ENCODE results near the gene ME3. TPM values are rescaled to one million over a fixed set of nuclear protein-coding genes. Genes with fewer than 3 reads are reported as not detected.

The ME3 gene
- total RNA-seq, 1 donor from 2014 or later, result 33.4 TPM

DNA sequence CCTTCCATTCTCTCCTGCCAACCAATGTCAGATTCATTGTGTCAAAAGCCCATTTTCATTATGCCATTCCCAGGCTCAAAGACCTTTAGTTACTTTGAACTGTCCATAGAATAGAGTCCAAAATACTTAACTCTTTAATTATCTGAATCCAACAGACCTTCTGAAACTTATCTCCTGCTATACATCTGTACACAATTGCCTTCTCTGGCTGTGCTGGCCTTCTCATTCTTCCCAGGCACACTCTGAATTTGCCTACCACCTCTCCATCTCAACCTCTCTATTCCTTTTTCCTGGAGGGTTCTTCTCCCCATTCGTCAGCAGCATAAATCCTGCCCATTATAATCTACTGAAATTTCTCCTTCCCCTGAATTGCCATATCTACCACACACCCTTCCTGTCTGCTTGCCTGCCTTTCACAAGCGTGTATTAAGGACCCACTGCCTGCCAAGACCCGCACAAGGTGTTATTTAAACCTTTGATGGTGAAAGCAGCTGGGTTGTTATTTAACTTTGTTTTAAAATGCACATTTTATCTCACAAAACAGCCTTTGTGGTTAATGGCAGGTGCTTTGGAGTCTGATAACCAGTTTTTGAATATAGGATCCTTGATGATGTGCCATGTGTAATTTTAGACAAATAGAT lies 171.8 kb downstream of the ME3 start:
- Histone ChIP-seq H3K9me3 (replicated peaks) (no peaks in the 10 kb centered on the region), H3K36me3 (peaks cover 3% of the 10 kb centered on the region), H3K27me3 (ENCODE audit: low read depth) (no peaks in the 10 kb centered on the region), H3K27ac (replicated peaks) (no peak overlapping the region), H3K4me3 (no peak overlapping the region), H3K4me1 (peaks cover 31% of the 10 kb centered on the region)
- intact Hi-C loops (cut with micrococcal nuclease), result no loop called here
- TF ChIP-seq, protein P1, sequence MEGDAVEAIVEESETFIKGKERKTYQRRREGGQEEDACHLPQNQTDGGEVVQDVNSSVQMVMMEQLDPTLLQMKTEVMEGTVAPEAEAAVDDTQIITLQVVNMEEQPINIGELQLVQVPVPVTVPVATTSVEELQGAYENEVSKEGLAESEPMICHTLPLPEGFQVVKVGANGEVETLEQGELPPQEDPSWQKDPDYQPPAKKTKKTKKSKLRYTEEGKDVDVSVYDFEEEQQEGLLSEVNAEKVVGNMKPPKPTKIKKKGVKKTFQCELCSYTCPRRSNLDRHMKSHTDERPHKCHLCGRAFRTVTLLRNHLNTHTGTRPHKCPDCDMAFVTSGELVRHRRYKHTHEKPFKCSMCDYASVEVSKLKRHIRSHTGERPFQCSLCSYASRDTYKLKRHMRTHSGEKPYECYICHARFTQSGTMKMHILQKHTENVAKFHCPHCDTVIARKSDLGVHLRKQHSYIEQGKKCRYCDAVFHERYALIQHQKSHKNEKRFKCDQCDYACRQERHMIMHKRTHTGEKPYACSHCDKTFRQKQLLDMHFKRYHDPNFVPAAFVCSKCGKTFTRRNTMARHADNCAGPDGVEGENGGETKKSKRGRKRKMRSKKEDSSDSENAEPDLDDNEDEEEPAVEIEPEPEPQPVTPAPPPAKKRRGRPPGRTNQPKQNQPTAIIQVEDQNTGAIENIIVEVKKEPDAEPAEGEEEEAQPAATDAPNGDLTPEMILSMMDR (IDR thresholded peaks at IDR 0.05; ENCODE audit: borderline replicate concordance), result no peak
- no peak for DNase-seq

DNA sequence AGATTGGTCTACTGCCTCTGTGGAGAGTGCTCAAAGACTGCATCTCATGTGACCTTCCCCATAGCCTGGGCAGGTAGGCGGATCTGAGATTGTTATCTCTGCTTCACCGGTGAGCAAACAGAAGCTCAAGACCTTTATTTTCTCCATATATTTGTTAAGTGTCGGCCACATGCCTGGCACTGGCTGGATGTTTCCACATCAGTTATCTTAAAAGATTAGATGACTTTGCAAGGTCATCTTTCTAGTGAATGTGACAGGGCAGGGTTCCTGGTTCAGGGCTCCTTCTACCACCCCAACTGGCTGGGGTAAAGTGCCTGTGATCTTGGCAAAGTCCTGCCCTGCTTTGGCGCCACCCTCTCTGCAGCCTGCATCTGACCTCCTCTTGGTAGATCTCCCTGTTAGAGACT lies 172.7 kb downstream of the ME3 start:
- intact Hi-C loops (cut with micrococcal nuclease), result no loop called here
- no peak for DNase-seq
- Histone ChIP-seq H3K4me3 (no peak overlapping the region), H3K36me3 (peaks cover 3% of the 10 kb centered on the region), H3K4me1 (peaks cover 31% of the 10 kb centered on the region), H3K27ac (replicated peaks) (no peak overlapping the region), H3K9me3 (replicated peaks) (no peaks in the 10 kb centered on the region), H3K27me3 (ENCODE audit: low read depth) (no peaks in the 10 kb centered on the region)
- TF ChIP-seq, protein P1 (IDR thresholded peaks at IDR 0.05; ENCODE audit: borderline replicate concordance), result no peak

GRCh38 chr11:86497836-86498235 lies 174.6 kb downstream of the ME3 start:
- no peak overlapping the region for H3K4me3 ChIP-seq
- TF ChIP-seq, protein P1 (IDR thresholded peaks at IDR 0.05; ENCODE audit: borderline replicate concordance), result no peak
- H3K27me3 ChIP-seq (ENCODE audit: low read depth), result no peaks in the 10 kb centered on the region
- DNase-seq, result no peak
- peaks cover 18% of the 10 kb centered on the region for H3K4me1 ChIP-seq
- H3K9me3 ChIP-seq (replicated peaks), result no peaks in the 10 kb centered on the region
- intact Hi-C loops (cut with micrococcal nuclease), result no loop called here
- no peak overlapping the region for H3K27ac ChIP-seq (replicated peaks)
- H3K36me3 ChIP-seq, result peaks cover 3% of the 10 kb centered on the region

- intact Hi-C loops (cut with micrococcal nuclease), result no loop called here
- Histone ChIP-seq H3K4me1 (peaks cover 23% of the 10 kb centered on the region), H3K36me3 (peaks cover 3% of the 10 kb centered on the region), H3K27me3 (ENCODE audit: low read depth) (no peaks in the 10 kb centered on the region), H3K9me3 (replicated peaks) (no peaks in the 10 kb centered on the region), H3K27ac (replicated peaks) (no peak overlapping the region), H3K4me3 (no peak overlapping the region)
- TF ChIP-seq, protein P1 (IDR thresholded peaks at IDR 0.05; ENCODE audit: borderline replicate concordance), result no peak
- DNase-seq, result no peak
Measured at GRCh38 chr11:86497310-86497709, 175.1 kb downstream of the ME3 start.

GRCh38 chr11:86495351-86495750 lies 177.1 kb downstream of the ME3 start:
- TF ChIP-seq, protein P1 (IDR thresholded peaks at IDR 0.05; ENCODE audit: borderline replicate concordance), result no peak
- Histone ChIP-seq H3K27me3 (ENCODE audit: low read depth) (no peaks in the 10 kb centered on the region), H3K4me3 (no peak overlapping the region), H3K27ac (replicated peaks) (no peak overlapping the region), H3K36me3 (peaks cover 3% of the 10 kb centered on the region), H3K9me3 (replicated peaks) (no peaks in the 10 kb centered on the region), H3K4me1 (peaks cover 16% of the 10 kb centered on the region)
- intact Hi-C loops (cut with micrococcal nuclease), result no loop called here
- DNase-seq, result no peak
